K562 (cell line): Measurements from ENCODE around the gene MYO5C.

ENCODE experiments used
- CHD1 ChIP-seq: fragments of 200-600 bp; sonication (generic); IDR thresholded peaks from one replicate; pipeline ENCODE4 v1.6.1; 2012; ENCODE audit warnings: mild to moderate bottlenecking, moderate library complexity, low read length, inconsistent platforms
- CHD4 ChIP-seq: fragments of 200-600 bp; sonication (generic); IDR thresholded peaks from 3 replicates; pipeline ENCODE4 v1.6.1; 2012; ENCODE audit warnings: low read depth, mild to moderate bottlenecking, mixed read lengths, low read length, inconsistent platforms; ENCODE audit not compliant: insufficient read depth, insufficient replicate concordance, poor library complexity, severe bottlenecking
- CTCF ChIP-seq, 3 experiments: IDR thresholded peaks in 2 of 3; conservative IDR thresholded peaks in 1 of 3; 2 replicates each; pipeline ENCODE4 v1.5.1; 2011 to 2012; ENCODE audit warnings: low read length in 3 of 3, mild to moderate bottlenecking in 3 of 3, control low read depth in 2 of 3, improper control_type of control experiment in 1 of 3, inconsistent platforms in 1 of 3, low read depth in 1 of 3, mixed read lengths in 1 of 3, moderate library complexity in 1 of 3; ENCODE audit not compliant: insufficient read depth in 2 of 3
- EZH2 ChIP-seq: IDR thresholded peaks from 2 replicates; pipeline ENCODE4 v1.6.1; 2012; ENCODE audit warnings: low read depth, mild to moderate bottlenecking, inconsistent platforms, low read length, borderline replicate concordance
- KAT2B ChIP-seq: IDR thresholded peaks from one replicate; pipeline ENCODE4 v1.6.1; 2012; ENCODE audit warnings: low read depth, mild to moderate bottlenecking, control low read depth, inconsistent platforms, low read length, moderate library complexity
- NFIC ChIP-seq: fragments of 450-650 bp; IDR thresholded peaks from 2 replicates; pipeline ENCODE4 v1.6.1; 2017; ENCODE audit warnings: mild to moderate bottlenecking, inconsistent platforms
- NR1H2 ChIP-seq: sonication (generic); formaldehyde crosslinking; IDR thresholded peaks from 2 replicates; pipeline ENCODE4 v1.4.0; 2020; ENCODE audit warnings: mild to moderate bottlenecking, missing genetic modification reagents
- PHB2 ChIP-seq: fragments of 450-650 bp; IDR thresholded peaks from 2 replicates; pipeline ENCODE4 v1.6.1; 2017; ENCODE audit warnings: low read depth
- POLR2A ChIP-seq: fragments of 450-650 bp; conservative IDR thresholded peaks from 2 replicates; pipeline ENCODE4 v1.6.1; 2016
- STAT6 ChIP-seq: sonication (generic); formaldehyde crosslinking; IDR thresholded peaks from 2 replicates; pipeline ENCODE4 v1.8.1; 2023; ENCODE audit warnings: mild to moderate bottlenecking, missing genetic modification reagents
- YY1 ChIP-seq, 3 experiments: IDR thresholded peaks; 2 replicates each; pipeline ENCODE4 v1.6.1; 2011; ENCODE audit warnings: low read length in 2 of 3, mild to moderate bottlenecking in 2 of 3, moderate library complexity in 2 of 3, borderline replicate concordance in 1 of 3, control low read depth in 1 of 3, low read depth in 1 of 3; ENCODE audit not compliant: insufficient read depth in 3 of 3, insufficient replicate concordance in 2 of 3, control insufficient read depth in 1 of 3, insufficient read length in 1 of 3; ENCODE audit errors: extremely low read depth in 1 of 3
- ZBTB33 ChIP-seq: sonication (generic); formaldehyde crosslinking; IDR thresholded peaks from 2 replicates; pipeline ENCODE4 v1.8.1; 2023; ENCODE audit warnings: mild to moderate bottlenecking, missing genetic modification reagents
- ZNF133 ChIP-seq: fragments of 250-450 bp; sonication (Bioruptor Pico); IDR thresholded peaks from 2 replicates; pipeline ENCODE4 v1.4.0; 2020; ENCODE audit warnings: mild to moderate bottlenecking
- ZNF740 ChIP-seq, 3 experiments: fragments of 200-800 bp in 1 of 3; sonication (Bioruptor generic) in 1 of 3; sonication (generic) in 1 of 3; formaldehyde crosslinking in 1 of 3; IDR thresholded peaks; 2 replicates each; pipeline versions ENCODE4 v1.6.1 to v1.8.0; 2016 to 2022; ENCODE audit warnings: mild to moderate bottlenecking in 2 of 3, missing compliant biosample characterization in 2 of 3, missing genetic modification characterization in 2 of 3, missing genetic modification reagents in 1 of 3

- TF ChIP-seq POLR2A (no peak), ZNF133 (CRISPR knock-in tag) (no peak), ZBTB33 (no peak), EZH2 (no peak), CHD1 (no peak), KAT2B (no peak), YY1 (IDR thresholded peaks at IDR 0.05; ENCODE audit: borderline replicate concordance in 1 of 3, control insufficient read depth in 1 of 3, extremely low read depth in 1 of 3, insufficient read depth in 3 of 3, insufficient read length in 1 of 3, insufficient replicate concordance in 2 of 3, low read depth in 1 of 3, low read length in 2 of 3) (no peak), NFIC (no peak), PHB2 (no peak), STAT6 (no peak), CTCF (IDR thresholded peaks at IDR 0.05 in 2 of 3, conservative IDR thresholded peaks at IDR 0.05 in 1 of 3; ENCODE audit: insufficient read depth in 2 of 3, low read depth in 1 of 3, low read length in 3 of 3) (no peak), ZNF740 (CRISPR knock-in tag; IDR thresholded peaks at IDR 0.05) (no peak), ZNF740 (tag; IDR thresholded peaks at IDR 0.05) (no peak), CHD4 (no peak), NR1H2 (CRISPR knock-in tag) (no peak)
Measured at GRCh38 chr15:52180196-52180835, 115.3 kb downstream of the MYO5C start.
